Measurements from ENCODE around the gene PHACTR4. TPM values are rescaled to one million over a fixed set of nuclear protein-coding genes. Genes with fewer than 3 reads are reported as not detected.
A peak's percentile ranks its signal among the peaks of the same experiment; 100 is the strongest.

The PHACTR4 gene
- total and polyA plus RNA-seq, 9 of the 15 experiments (the other 6 are each of a cell fraction or from before 2014, with no cell fraction given), result 6.4 to 43.6 (median 14.2) TPM

DNA sequence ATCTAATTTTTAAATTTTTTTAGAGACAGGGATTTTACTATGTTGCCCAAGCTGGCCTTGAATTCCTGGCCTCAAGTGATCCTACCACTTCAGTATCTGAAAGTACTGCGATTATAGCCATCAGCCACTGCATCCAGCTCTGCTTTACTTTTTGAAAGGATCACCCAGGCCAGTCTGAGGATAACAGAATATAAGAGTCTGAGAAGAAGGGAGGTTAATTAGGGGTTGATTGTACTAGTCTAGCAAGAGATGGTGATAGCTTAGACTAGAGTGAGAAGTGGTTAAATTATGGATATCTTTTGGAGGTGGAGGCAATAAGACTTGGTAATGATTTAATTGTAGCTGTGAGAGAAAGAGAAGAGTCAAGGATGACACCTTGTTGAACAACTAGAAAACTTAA lies 32.2 kb downstream of the PHACTR4 start (continued):
- TF ChIP-seq, protein P1, sequence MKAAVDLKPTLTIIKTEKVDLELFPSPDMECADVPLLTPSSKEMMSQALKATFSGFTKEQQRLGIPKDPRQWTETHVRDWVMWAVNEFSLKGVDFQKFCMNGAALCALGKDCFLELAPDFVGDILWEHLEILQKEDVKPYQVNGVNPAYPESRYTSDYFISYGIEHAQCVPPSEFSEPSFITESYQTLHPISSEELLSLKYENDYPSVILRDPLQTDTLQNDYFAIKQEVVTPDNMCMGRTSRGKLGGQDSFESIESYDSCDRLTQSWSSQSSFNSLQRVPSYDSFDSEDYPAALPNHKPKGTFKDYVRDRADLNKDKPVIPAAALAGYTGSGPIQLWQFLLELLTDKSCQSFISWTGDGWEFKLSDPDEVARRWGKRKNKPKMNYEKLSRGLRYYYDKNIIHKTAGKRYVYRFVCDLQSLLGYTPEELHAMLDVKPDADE (conservative IDR thresholded peaks at IDR 0.05; ENCODE audit: control insufficient read depth, low read depth, low read length), result no peak
- TF ChIP-seq ZBTB17 (CRISPR knock-in tag; IDR thresholded peaks at IDR 0.05) (peak; percentile 95), SLC30A9 (CRISPR knock-in tag; IDR thresholded peaks at IDR 0.05) (no peak), MCM3 (IDR thresholded peaks at IDR 0.05) (no peak), RBM39 (optimal IDR thresholded peaks at IDR 0.05; ENCODE audit: low read depth, low read length) (no peak)
- TF ChIP-seq, protein P2, sequence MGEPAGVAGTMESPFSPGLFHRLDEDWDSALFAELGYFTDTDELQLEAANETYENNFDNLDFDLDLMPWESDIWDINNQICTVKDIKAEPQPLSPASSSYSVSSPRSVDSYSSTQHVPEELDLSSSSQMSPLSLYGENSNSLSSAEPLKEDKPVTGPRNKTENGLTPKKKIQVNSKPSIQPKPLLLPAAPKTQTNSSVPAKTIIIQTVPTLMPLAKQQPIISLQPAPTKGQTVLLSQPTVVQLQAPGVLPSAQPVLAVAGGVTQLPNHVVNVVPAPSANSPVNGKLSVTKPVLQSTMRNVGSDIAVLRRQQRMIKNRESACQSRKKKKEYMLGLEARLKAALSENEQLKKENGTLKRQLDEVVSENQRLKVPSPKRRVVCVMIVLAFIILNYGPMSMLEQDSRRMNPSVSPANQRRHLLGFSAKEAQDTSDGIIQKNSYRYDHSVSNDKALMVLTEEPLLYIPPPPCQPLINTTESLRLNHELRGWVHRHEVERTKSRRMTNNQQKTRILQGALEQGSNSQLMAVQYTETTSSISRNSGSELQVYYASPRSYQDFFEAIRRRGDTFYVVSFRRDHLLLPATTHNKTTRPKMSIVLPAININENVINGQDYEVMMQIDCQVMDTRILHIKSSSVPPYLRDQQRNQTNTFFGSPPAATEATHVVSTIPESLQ (CRISPR knock-in tag; IDR thresholded peaks at IDR 0.05), result no peak

DNA sequence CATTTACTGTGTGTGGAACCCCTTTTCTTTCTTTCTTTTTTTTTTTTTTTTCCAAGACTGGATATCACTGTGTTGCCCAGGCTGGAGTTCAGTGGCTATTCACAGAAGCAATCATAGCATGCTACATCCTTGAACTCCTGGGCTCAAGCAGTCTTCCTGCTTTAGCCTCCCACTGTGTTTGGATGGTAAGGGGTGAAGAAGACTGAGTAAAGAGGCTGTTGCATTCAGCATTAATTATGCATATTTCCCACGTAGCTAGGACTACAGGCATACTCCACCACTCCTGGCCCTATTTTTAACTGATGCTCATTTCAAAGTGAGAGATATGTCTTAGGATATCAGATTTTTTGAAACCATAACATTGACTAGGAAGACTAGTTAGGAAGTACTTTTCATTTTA lies 39.5 kb downstream of the PHACTR4 start:
- no peaks in the 10 kb centered on the region for H3K9me1 ChIP-seq (ENCODE audit: control insufficient read depth, insufficient read depth, low read length)
- ATAC-seq (no peak), DNase-seq (ENCODE audit: extremely low read depth in 1 of 4, low spot score in 3 of 4) (no peak), FAIRE-seq (no peak)
- H3K9me3 ChIP-seq (replicated peaks; ENCODE audit: control insufficient read depth, insufficient read depth, low read depth, low read length), result no peaks in the 10 kb centered on the region
- ChIA-PET POLR2A (interaction anchor here (1.1 to 2.4 kb wide), 5 partner anchors 23 to 172 kb away, joined by 3 to 11 read pairs (median 6); no protein-coding TSS in a partner anchor), CTCF (ENCODE audit: low intra/inter-chr PET ratio) (interaction anchor here (0.6 to 2.9 kb wide), 5 partner anchors 19 to 367 kb away, joined by 3 to 17 read pairs (median 4); no protein-coding TSS in a partner anchor)
- TF ChIP-seq ZNF384 (IDR thresholded peaks at IDR 0.05; ENCODE audit: low read depth, low read length) (0 out of 2 replicates have a peak, but pooled peaks have one; percentile 17), MTA2 (IDR thresholded peaks at IDR 0.05; ENCODE audit: low read depth) (no peak), HNRNPK (IDR thresholded peaks at IDR 0.05; ENCODE audit: low read depth, low read length, poor library complexity, severe bottlenecking) (no peak)
- TF ChIP-seq, protein P3, sequence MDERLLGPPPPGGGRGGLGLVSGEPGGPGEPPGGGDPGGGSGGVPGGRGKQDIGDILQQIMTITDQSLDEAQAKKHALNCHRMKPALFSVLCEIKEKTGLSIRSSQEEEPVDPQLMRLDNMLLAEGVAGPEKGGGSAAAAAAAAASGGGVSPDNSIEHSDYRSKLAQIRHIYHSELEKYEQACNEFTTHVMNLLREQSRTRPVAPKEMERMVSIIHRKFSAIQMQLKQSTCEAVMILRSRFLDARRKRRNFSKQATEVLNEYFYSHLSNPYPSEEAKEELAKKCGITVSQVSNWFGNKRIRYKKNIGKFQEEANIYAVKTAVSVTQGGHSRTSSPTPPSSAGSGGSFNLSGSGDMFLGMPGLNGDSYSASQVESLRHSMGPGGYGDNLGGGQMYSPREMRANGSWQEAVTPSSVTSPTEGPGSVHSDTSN (CRISPR knock-in tag; IDR thresholded peaks at IDR 0.05; ENCODE audit: low read depth), result no peak
- TF ChIP-seq, protein P3 (tag; conservative IDR thresholded peaks at IDR 0.05; ENCODE audit: low read depth), result no peak
- H3K4me3 ChIP-seq, result no peak overlapping the region
- H4K20me1 ChIP-seq (replicated peaks; ENCODE audit: control insufficient read depth, insufficient read depth, low read length), result 0 out of 2 replicates have a peak, but pooled peaks cover 4% of the 10 kb centered on the region
- 95% methylated on average over 1 of the region's 1 CpG for WGBS (ENCODE audit: insufficient coverage, low coverage, missing lambda C conversion rate)
- no TSS peak for BruUV-seq (replicated peaks)
- no peak overlapping the region for H3K9ac ChIP-seq (ENCODE audit: insufficient read depth in 1 of 2, low read depth in 2 of 2, low read length in 2 of 2)
- peaks cover 31% of the 10 kb centered on the region for H3K79me2 ChIP-seq (ENCODE audit: control insufficient read depth, insufficient read depth, low read length)
- no peak overlapping the region for H3K4me2 ChIP-seq (ENCODE audit: insufficient read depth, low read length)
- H3K27me3 ChIP-seq (ENCODE audit: control insufficient read depth in 2 of 2, insufficient read depth in 2 of 2, low read length in 2 of 2), result no peaks in the 10 kb centered on the region
- H3K27ac ChIP-seq (ENCODE audit: extremely low read depth, low read depth, low read length), result no peak overlapping the region
- H2AFZ ChIP-seq (ENCODE audit: low read depth, low read length), result no peak overlapping the region
- in situ Hi-C loops (cut with MboI) (loop anchor here (5.0 kb wide), 1 partner anchor 193 kb away; no protein-coding TSS in a partner anchor), intact Hi-C loops (cut with micrococcal nuclease) (loop anchor here (2.0 to 5.0 kb wide), 3 partner anchors 37 to 194 kb away; no protein-coding TSS in a partner anchor)
- peaks cover 3 to 23% of the 10 kb centered on the region in 2 experiments; a peak in 3 of 5 replicates for H3K4me1 ChIP-seq (replicated peaks in 1 of 2; ENCODE audit: control insufficient read depth in 2 of 2, insufficient read depth in 2 of 2, low read length in 2 of 2)
- H3K36me3 ChIP-seq (ENCODE audit: control insufficient read depth, insufficient read depth, low read length), result peaks cover 11% of the 10 kb centered on the region; the same call in 1 of the 3 replicates

Data from K562 (cell line).